SK-N-MC (cell line): Measurements from ENCODE around the gene ALPL.

ENCODE experiments used
- EZH2 ChIP-seq: fragments of 200-600 bp; sonication (generic); IDR thresholded peaks from one replicate; pipeline ENCODE4 v1.6.1; 2017; ENCODE audit warnings: antibody characterized with exemption
- FOXP2 ChIP-seq: optimal IDR thresholded peaks from 2 replicates; pipeline ENCODE3; 2011; ENCODE audit warnings: mild to moderate bottlenecking, moderate library complexity; ENCODE audit not compliant: insufficient read depth; ENCODE audit errors: extremely low read length, control extremely low read depth
- POLR2AphosphoS5 ChIP-seq: IDR thresholded peaks from 2 replicates; pipeline ENCODE4 v1.6.1; 2012; ENCODE audit warnings: mild to moderate bottlenecking, low read depth, low read length, borderline replicate concordance

GRCh38 chr1:21532992-21533534, 23.8 kb downstream of the ALPL start:
- TF ChIP-seq POLR2AphosphoS5, result no peak
- TF ChIP-seq EZH2, result no peak
- no peak for TF ChIP-seq FOXP2
